CD14-positive monocyte (primary cell): Measurements from ENCODE around the gene CHST14. TPM values are rescaled to one million over a fixed set of nuclear protein-coding genes. Genes with fewer than 3 reads are reported as not detected.

Experiments
- DNase-seq, 3 donors: peaks; one replicate each; pipeline ENCODE4 v3.0.0-alpha.2; 2011 to 2022
- H2AFZ ChIP-seq: 2 replicates; pipeline ENCODE4 v1.6.0; 2012; ENCODE audit warnings: mild to moderate bottlenecking, low read depth, low read length, inconsistent platforms; ENCODE audit not compliant: insufficient read depth, poor library complexity, severe bottlenecking
- H3K27ac ChIP-seq, 2 donors: 1 replicate in 1 of 2; 2 replicates in 1 of 2; pipeline ENCODE4 v1.5.1; 2012 to 2013; ENCODE audit warnings: low read length in 2 of 2, control low read depth in 1 of 2, inconsistent platforms in 1 of 2, low read depth in 1 of 2, mild to moderate bottlenecking in 1 of 2
- H3K27me3 ChIP-seq, 2 donors: one replicate each; pipeline versions ENCODE4 v1.6.0 to v1.6.1; 2011 to 2013; ENCODE audit warnings: low read length in 2 of 2; ENCODE audit not compliant: control insufficient read depth in 2 of 2, insufficient read depth in 2 of 2
- H3K36me3 ChIP-seq, 2 donors: replicated peaks in 1 of 2; 1 replicate in 1 of 2; 2 replicates in 1 of 2; pipeline versions ENCODE4 v1.5.1 to v1.6.1; 2012 to 2013; ENCODE audit warnings: low read length in 2 of 2, control low read depth in 1 of 2, inconsistent platforms in 1 of 2, mild to moderate bottlenecking in 1 of 2; ENCODE audit not compliant: insufficient read depth in 2 of 2, control insufficient read depth in 1 of 2
- H3K4me1 ChIP-seq, 2 donors: 1 replicate in 1 of 2; 2 replicates in 1 of 2; pipeline versions ENCODE4 v1.5.1 to v1.6.1; 2012 to 2013; ENCODE audit warnings: low read length in 2 of 2, control low read depth in 1 of 2, inconsistent platforms in 1 of 2, mild to moderate bottlenecking in 1 of 2, moderate library complexity in 1 of 2; ENCODE audit not compliant: insufficient read depth in 2 of 2, control insufficient read depth in 1 of 2
- H3K4me2 ChIP-seq: replicated peaks from 2 replicates; pipeline ENCODE3; 2012; ENCODE audit warnings: low read length, moderate library complexity, mild to moderate bottlenecking; ENCODE audit not compliant: poor library complexity, severe bottlenecking; ENCODE audit errors: extremely low read depth
- H3K4me3 ChIP-seq, 3 experiments: fragments of 200-600 bp in 1 of 3; sonication (generic) in 1 of 3; replicated peaks in 1 of 3; 1 replicate in 2 of 3; 2 replicates in 1 of 3; pipeline ENCODE4 v1.5.1; 2011 to 2013; ENCODE audit warnings: low read length in 3 of 3, mild to moderate bottlenecking in 3 of 3, control low read depth in 2 of 3, low read depth in 2 of 3, inconsistent platforms in 1 of 3, moderate library complexity in 1 of 3
- H3K79me2 ChIP-seq: 2 replicates; pipeline ENCODE4 v1.6.0; 2012; ENCODE audit warnings: mild to moderate bottlenecking, control low read depth, inconsistent platforms, low read length, moderate library complexity; ENCODE audit not compliant: insufficient read depth
- H3K9ac ChIP-seq: 2 replicates; pipeline ENCODE4 v1.6.0; 2017; ENCODE audit warnings: low read length, mild to moderate bottlenecking; ENCODE audit not compliant: insufficient read depth, poor library complexity, severe bottlenecking
- H3K9me3 ChIP-seq, 2 donors: replicated peaks in 1 of 2; 1 replicate in 1 of 2; 2 replicates in 1 of 2; pipeline versions ENCODE4 v1.5.1 to v1.6.1; 2012 to 2013; ENCODE audit warnings: low read length in 2 of 2, control low read depth in 1 of 2; ENCODE audit not compliant: control insufficient read depth in 1 of 2, insufficient read depth in 1 of 2
- H4K20me1 ChIP-seq: 2 replicates; pipeline ENCODE4 v1.6.0; 2012; ENCODE audit warnings: mild to moderate bottlenecking, low read length, control low read depth, moderate library complexity; ENCODE audit not compliant: insufficient read depth
- H3K27ac Mint-ChIP-seq, 7 donors: one replicate each; pipeline ENCODE4 v1.8.0; 2020; ENCODE audit warnings: mild to moderate bottlenecking in 7 of 7, mixed read lengths in 7 of 7, moderate library complexity in 6 of 7, inconsistent platforms in 2 of 7
- H3K27me3 Mint-ChIP-seq, 3 donors: one replicate each; pipeline ENCODE4 v1.8.0; 2021 to 2022; ENCODE audit warnings: low read depth in 3 of 3, mild to moderate bottlenecking in 3 of 3, mixed read lengths in 3 of 3, moderate library complexity in 3 of 3, inconsistent platforms in 1 of 3
- H3K36me3 Mint-ChIP-seq, 2 donors: one replicate each; pipeline ENCODE4 v1.8.0; 2020; ENCODE audit warnings: mixed read lengths in 2 of 2, inconsistent platforms in 1 of 2, mild to moderate bottlenecking in 1 of 2
- H3K4me1 Mint-ChIP-seq: one replicate; pipeline ENCODE4 v1.8.0; 2020; ENCODE audit warnings: mild to moderate bottlenecking, mixed read lengths
- H3K4me3 Mint-ChIP-seq, 2 donors: one replicate each; pipeline ENCODE4 v1.8.0; 2020; ENCODE audit warnings: mild to moderate bottlenecking in 2 of 2, mixed read lengths in 2 of 2, moderate library complexity in 1 of 2
- H3K9me3 Mint-ChIP-seq, 7 donors: one replicate each; pipeline ENCODE4 v1.8.0; 2020 to 2022; ENCODE audit warnings: mixed read lengths in 7 of 7, mild to moderate bottlenecking in 6 of 7, moderate library complexity in 6 of 7, inconsistent platforms in 2 of 7
- CTCF ChIP-seq: fragments of 200-600 bp; IDR thresholded peaks from one replicate; pipeline ENCODE4 v1.8.0; 2022; ENCODE audit warnings: antibody characterized with exemption, mild to moderate bottlenecking
- WGBS: methylation state at CpG from one replicate; pipeline ENCODE4 v1.1.5; 2013; ENCODE audit warnings: missing lambda C conversion rate; ENCODE audit not compliant: insufficient coverage; 5-methylcytosine and 5-hydroxymethylcytosine counted together
- intact Hi-C, 2 donors: fragments of 100-400 bp; cut with micrococcal nuclease; formaldehyde crosslinking; loops; one replicate each; pipeline versions ENCODE4 v1.15.0 to v1.15.1; 2023
- polyA plus RNA-seq, 3 donors: library from polyadenylated mRNA; depleted of rRNA in 1 of 3; unstranded in 2 of 3; stranded (reverse) in 1 of 3; fragments of 300-500 nt in 2 of 3; fragments of >200 nt in 1 of 3; fragmentation: Illumina TruSeq in 2 of 3; gene quantifications; 1 replicate in 2 of 3; 2 replicates in 1 of 3; pipeline ENCODE4 v1.2.3, GENCODE V29; 2012 to 2021

The CHST14 gene
- polyA plus RNA-seq, 3 donors: 0.85 to 5.2 (median 1.2) TPM

- peaks cover 0 to 11% (median 3%) of the 10 kb centered on the region in 7 donors for H3K9me3 Mint-ChIP-seq
- no peak overlapping the region for H3K27ac Mint-ChIP-seq
- Histone ChIP-seq H2AFZ (no peak overlapping the region), H4K20me1 (peaks cover 59% of the 10 kb centered on the region), H3K27me3 (peaks cover 9 to 25% of the 10 kb centered on the region in 2 donors), H3K27ac (no peak overlapping the region), H3K9me3 (no peaks in the 10 kb centered on the region), H3K9ac (no peak overlapping the region), H3K4me2 (no peak overlapping the region), H3K79me2 (peaks cover 62% of the 10 kb centered on the region), H3K4me3 (no peak overlapping the region), H3K4me1 (peaks cover 13 to 30% of the 10 kb centered on the region in 2 donors), H3K36me3 (no peaks in the 10 kb centered on the region)
- TF ChIP-seq CTCF: no peak
- H3K4me1 Mint-ChIP-seq: peaks cover 37% of the 10 kb centered on the region
- no peak for DNase-seq
- no peak overlapping the region for H3K4me3 Mint-ChIP-seq
- intact Hi-C loops: loop anchor here in 1 of 2 donors (5.0 kb wide), 1 partner anchor 63 kb away; no protein-coding TSS in a partner anchor
- peaks cover 13 to 24% of the 10 kb centered on the region in 2 donors for H3K36me3 Mint-ChIP-seq
- H3K27me3 Mint-ChIP-seq: peaks cover 33 to 46% (median 34%) of the 10 kb centered on the region in 3 donors
- 17% methylated on average over 1 of the region's 3 CpGs for WGBS
Measured at GRCh38 chr15:40443846-40444245, 26.9 kb upstream of the CHST14 start.

GRCh38 chr15:40444736-40445135 lies 26.0 kb upstream of the CHST14 start:
- no peak for DNase-seq
- Histone ChIP-seq H4K20me1 (peaks cover 68% of the 10 kb centered on the region), H3K36me3 (no peaks in the 10 kb centered on the region), H3K27me3 (peaks cover 5 to 16% of the 10 kb centered on the region in 2 donors), H2AFZ (no peak overlapping the region), H3K9ac (no peak overlapping the region), H3K79me2 (peaks cover 71% of the 10 kb centered on the region), H3K4me1 (peaks cover 11 to 24% of the 10 kb centered on the region in 2 donors), H3K9me3 (no peaks in the 10 kb centered on the region), H3K27ac (no peak overlapping the region), H3K4me3 (no peak overlapping the region), H3K4me2 (no peak overlapping the region)
- WGBS: 28% methylated on average over 4 of the region's 5 CpGs
- Mint-ChIP-seq H3K9me3 (peaks cover 0 to 11% (median 3%) of the 10 kb centered on the region in 7 donors), H3K27ac (no peak overlapping the region), H3K27me3 (peaks cover 24 to 37% (median 25%) of the 10 kb centered on the region in 3 donors), H3K4me1 (peaks cover 35% of the 10 kb centered on the region), H3K36me3 (peaks cover 16 to 26% of the 10 kb centered on the region in 2 donors), H3K4me3 (no peak overlapping the region)
- no peak for TF ChIP-seq CTCF
- intact Hi-C loops: loop anchor here in 1 of 2 donors (5.0 kb wide), 1 partner anchor 63 kb away; no protein-coding TSS in a partner anchor
